Right atrium auricular region (tissue), 2 donors: ENCODE measurements around the gene ZCRB1. TPM values are rescaled to one million over a fixed set of nuclear protein-coding genes. Genes with fewer than 3 reads are reported as not detected.

Experiments used
- DNase-seq: peaks from one replicate; pipeline ENCODE4 v3.0.0-alpha.2; 2019; ENCODE audit warnings: low spot score
- H3K27ac ChIP-seq, 2 donors: fragments of 200-600 bp; sonication (generic); 1 replicate in 1 of 2; 2 replicates in 1 of 2; pipeline ENCODE4 v1.5.1; 2016 to 2019
- H3K27me3 ChIP-seq, 2 donors: fragments of 200-600 bp; sonication (generic); one replicate each; pipeline versions ENCODE4 v1.5.1 to v1.6.0; 2017 to 2019
- H3K36me3 ChIP-seq: fragments of 200-600 bp; sonication (generic); one replicate; pipeline ENCODE4 v1.5.1; 2016
- H3K4me1 ChIP-seq, 2 donors: fragments of 200-600 bp; sonication (generic); one replicate each; pipeline versions ENCODE4 v1.5.1 to v1.6.0; 2017 to 2019
- H3K4me3 ChIP-seq, 2 donors: fragments of 200-600 bp; sonication (generic); 1 replicate in 1 of 2; 2 replicates in 1 of 2; pipeline ENCODE4 v1.5.1; 2017 to 2019; ENCODE audit warnings: mild to moderate bottlenecking in 1 of 2, moderate library complexity in 1 of 2
- H3K9me3 ChIP-seq, 2 donors: fragments of 200-600 bp; sonication (generic); one replicate each; pipeline ENCODE4 v1.5.1; 2019
- CTCF ChIP-seq, 2 donors: fragments of 200-600 bp; sonication (generic); IDR thresholded peaks; one replicate each; pipeline ENCODE4 v1.5.1; 2019; ENCODE audit warnings: antibody characterized with exemption in 2 of 2
- microRNA-seq, 2 donors: library from miRNA; unstranded; fragments of <30 nt; microRNA quantifications; one replicate each; pipeline ENCODE4, GENCODE V29; 2016 to 2017; ENCODE audit warnings: borderline number of aligned reads in 2 of 2, borderline replicate concordance in 1 of 2
- total RNA-seq, 2 donors: library from RNA; depleted of rRNA; stranded (reverse); fragments of >200 nt; gene quantifications; one replicate each; pipeline ENCODE4 v1.1.0, GENCODE V29; 2016

Gene ZCRB1
- total RNA-seq, 2 donors from 2014 or later: 22.7 to 50.2 TPM

- Histone ChIP-seq H3K27ac (no peak overlapping the region), H3K9me3 (no peaks in the 10 kb centered on the region), H3K27me3 (no peaks in the 10 kb centered on the region), H3K4me3 (no peak overlapping the region), H3K4me1 (no peaks in the 10 kb centered on the region), H3K36me3 (no peaks in the 10 kb centered on the region)
- no peak for DNase-seq
- TF ChIP-seq CTCF (IDR thresholded peaks at IDR 0.05): no peak
Observed at GRCh38 chr12:42270596-42270995, 55.3 kb downstream of the ZCRB1 start.

- Histone ChIP-seq H3K27me3 (no peaks in the 10 kb centered on the region), H3K27ac (no peak overlapping the region), H3K4me3 (no peak overlapping the region), H3K4me1 (no peaks in the 10 kb centered on the region), H3K9me3 (no peaks in the 10 kb centered on the region), H3K36me3 (no peaks in the 10 kb centered on the region)
- no peak for TF ChIP-seq CTCF (IDR thresholded peaks at IDR 0.05)
- no peak for DNase-seq
Observed at GRCh38 chr12:42267413-42268190, 58.3 kb downstream of the ZCRB1 start.

- Histone ChIP-seq H3K27ac (no peak overlapping the region), H3K36me3 (no peaks in the 10 kb centered on the region), H3K4me1 (no peaks in the 10 kb centered on the region), H3K9me3 (no peaks in the 10 kb centered on the region), H3K4me3 (no peak overlapping the region), H3K27me3 (no peaks in the 10 kb centered on the region)
- TF ChIP-seq CTCF (IDR thresholded peaks at IDR 0.05): no peak
- no peak for DNase-seq
Observed at GRCh38 chr12:42266579-42267230, 59.2 kb downstream of the ZCRB1 start.

GRCh38 chr12:42262271-42262670 lies 63.6 kb downstream of the ZCRB1 start:
- TF ChIP-seq CTCF (IDR thresholded peaks at IDR 0.05): no peak
- Histone ChIP-seq H3K36me3 (no peaks in the 10 kb centered on the region), H3K27me3 (no peaks in the 10 kb centered on the region), H3K9me3 (no peaks in the 10 kb centered on the region), H3K4me3 (no peak overlapping the region), H3K27ac (no peak overlapping the region), H3K4me1 (no peaks in the 10 kb centered on the region)
- no peak for DNase-seq

Small RNA genes within 50 kb of the gene (microRNA-seq; reads per million reads assigned to microRNA genes)
- gene MIR7851: 0 to 2.1 reads per million in 2 donors

Other genes starting within 250 kb of the ZCRB1 start
- gene GXYLT1, start 181.2 kb downstream of the ZCRB1 start, total RNA-seq: 1 to 10 TPM; 5.9 TPM
- gene YAF2, start 87.8 kb downstream of the ZCRB1 start, total RNA-seq: 10 to 100 TPM; 54.3 to 63.2 TPM
- gene PPHLN1, start 73 bp upstream of the ZCRB1 start, total RNA-seq: 10 to 100 TPM; 36.6 to 46.6 TPM